ENCODE data around the gene NUP50. TPM values are rescaled to one million over a fixed set of nuclear protein-coding genes. Genes with fewer than 3 reads are reported as not detected.
A peak's percentile ranks its signal among the peaks of the same experiment; 100 is the strongest.

The NUP50 gene
- total and polyA plus RNA-seq, 2 donors (not counting 1 experiment from before 2014, with no cell fraction given), result 17.4 to 29.2 TPM

DNA sequence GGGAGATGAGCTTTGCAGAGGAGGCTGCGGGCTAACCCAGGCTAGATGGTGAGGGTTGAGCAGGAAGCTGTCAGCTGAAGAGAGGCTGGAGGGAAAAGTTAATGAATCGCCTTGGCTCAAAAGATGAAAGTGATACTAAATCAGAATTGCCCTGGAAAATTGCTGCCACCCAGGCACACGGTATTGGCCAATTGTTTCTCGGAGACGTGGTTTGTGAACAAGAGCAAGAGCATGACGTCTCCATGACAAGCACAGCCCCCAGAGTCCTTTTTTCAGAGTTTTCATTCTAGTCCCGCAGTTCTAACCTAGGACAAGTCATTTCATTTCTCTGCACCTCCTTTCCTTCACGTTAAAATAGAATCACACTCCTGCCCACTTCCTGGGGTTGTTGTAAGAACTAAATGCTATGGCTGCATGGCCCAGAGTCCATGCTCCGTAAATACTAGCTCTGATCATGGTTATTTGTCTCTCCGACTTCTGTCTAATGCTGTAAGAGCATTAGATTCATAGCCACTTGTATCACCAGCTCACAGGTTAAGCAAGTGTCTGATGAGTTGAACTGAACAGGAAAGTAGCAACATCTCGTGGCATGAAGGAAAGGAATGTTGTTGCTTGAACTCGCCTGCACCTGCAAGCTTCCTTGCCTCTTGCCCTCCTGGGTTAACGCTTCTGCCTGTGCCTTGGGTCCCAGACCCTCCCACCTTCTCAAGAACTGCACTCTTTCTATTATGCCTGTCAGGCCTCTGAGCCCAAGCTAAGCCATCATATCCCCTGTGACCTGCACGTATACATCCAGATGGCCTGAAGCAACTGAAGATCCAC lies 33.8 kb upstream of the NUP50 start:
- no peak overlapping the region for H2AFZ ChIP-seq (ENCODE audit: low read length)
- no peak overlapping the region for H3K4me2 ChIP-seq (ENCODE audit: extremely low read depth, insufficient read depth, low read length)
- H3K4me3 ChIP-seq (replicated peaks in 1 of 4; ENCODE audit: control extremely low read depth in 1 of 4, insufficient read depth in 1 of 4, low read depth in 3 of 4, low read length in 4 of 4), result no peak overlapping the region
- DNase-seq (ENCODE audit: low read depth in 2 of 2), result no peak
- no peaks in the 10 kb centered on the region for H4K20me1 ChIP-seq (ENCODE audit: control insufficient read depth, extremely low read depth, insufficient read depth, low read length)
- no peak overlapping the region for H3K27ac ChIP-seq (ENCODE audit: insufficient read depth, low read length)
- H3K4me1 ChIP-seq (ENCODE audit: control insufficient read depth, extremely low read depth, insufficient read depth, low read length), result no peaks in the 10 kb centered on the region
- peaks cover 6% of the 10 kb centered on the region for H3K36me3 ChIP-seq (ENCODE audit: control insufficient read depth, insufficient read depth, low read length)
- no peaks in the 10 kb centered on the region for H3K27me3 ChIP-seq (ENCODE audit: control insufficient read depth, insufficient read depth, low read length)
- H3K9me3 ChIP-seq (ENCODE audit: control insufficient read depth, insufficient read depth, low read depth, low read length), result no peaks in the 10 kb centered on the region
- no peaks in the 10 kb centered on the region for H3K79me2 ChIP-seq (ENCODE audit: control insufficient read depth, insufficient read depth, low read length)
- no peak for TF ChIP-seq EZH2 (IDR thresholded peaks at IDR 0.05; ENCODE audit: low read length, missing control alignments)
- TF ChIP-seq, protein P1, sequence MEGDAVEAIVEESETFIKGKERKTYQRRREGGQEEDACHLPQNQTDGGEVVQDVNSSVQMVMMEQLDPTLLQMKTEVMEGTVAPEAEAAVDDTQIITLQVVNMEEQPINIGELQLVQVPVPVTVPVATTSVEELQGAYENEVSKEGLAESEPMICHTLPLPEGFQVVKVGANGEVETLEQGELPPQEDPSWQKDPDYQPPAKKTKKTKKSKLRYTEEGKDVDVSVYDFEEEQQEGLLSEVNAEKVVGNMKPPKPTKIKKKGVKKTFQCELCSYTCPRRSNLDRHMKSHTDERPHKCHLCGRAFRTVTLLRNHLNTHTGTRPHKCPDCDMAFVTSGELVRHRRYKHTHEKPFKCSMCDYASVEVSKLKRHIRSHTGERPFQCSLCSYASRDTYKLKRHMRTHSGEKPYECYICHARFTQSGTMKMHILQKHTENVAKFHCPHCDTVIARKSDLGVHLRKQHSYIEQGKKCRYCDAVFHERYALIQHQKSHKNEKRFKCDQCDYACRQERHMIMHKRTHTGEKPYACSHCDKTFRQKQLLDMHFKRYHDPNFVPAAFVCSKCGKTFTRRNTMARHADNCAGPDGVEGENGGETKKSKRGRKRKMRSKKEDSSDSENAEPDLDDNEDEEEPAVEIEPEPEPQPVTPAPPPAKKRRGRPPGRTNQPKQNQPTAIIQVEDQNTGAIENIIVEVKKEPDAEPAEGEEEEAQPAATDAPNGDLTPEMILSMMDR (conservative IDR thresholded peaks at IDR 0.05 in 1 of 2, IDR thresholded peaks at IDR 0.05 in 1 of 2; ENCODE audit: low read depth in 1 of 2, low read length in 2 of 2), result no peak
- no peak overlapping the region for H3K9ac ChIP-seq (ENCODE audit: insufficient read depth, low read length)

DNA sequence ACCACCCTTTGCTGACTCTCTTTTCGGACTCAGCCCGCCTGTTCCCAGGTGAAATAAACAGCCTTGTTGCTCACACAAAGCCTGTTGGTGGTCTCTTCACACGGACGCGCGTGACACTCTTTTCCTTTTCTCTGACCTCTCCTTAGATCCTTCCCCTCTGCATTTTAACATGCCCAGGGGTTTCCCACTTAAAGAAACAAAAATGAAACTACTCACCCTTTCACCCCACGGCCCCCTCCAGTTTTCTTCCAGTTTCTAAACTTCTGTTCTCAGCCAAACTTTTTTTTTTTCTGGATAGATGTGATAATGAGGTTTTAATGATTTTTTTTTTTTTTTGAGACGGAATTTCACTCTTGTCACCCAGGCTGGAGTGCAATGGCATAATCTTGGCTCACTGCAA lies 32.8 kb upstream of the NUP50 start:
- TF ChIP-seq, protein P1 (conservative IDR thresholded peaks at IDR 0.05 in 1 of 2, IDR thresholded peaks at IDR 0.05 in 1 of 2; ENCODE audit: low read depth in 1 of 2, low read length in 2 of 2), result no peak
- Histone ChIP-seq H3K27ac (ENCODE audit: insufficient read depth, low read length) (no peak overlapping the region), H3K4me3 (replicated peaks in 1 of 4; ENCODE audit: control extremely low read depth in 1 of 4, insufficient read depth in 1 of 4, low read depth in 3 of 4, low read length in 4 of 4) (no peak overlapping the region), H3K9me3 (ENCODE audit: control insufficient read depth, insufficient read depth, low read depth, low read length) (no peaks in the 10 kb centered on the region), H4K20me1 (ENCODE audit: control insufficient read depth, extremely low read depth, insufficient read depth, low read length) (no peaks in the 10 kb centered on the region), H2AFZ (ENCODE audit: low read length) (no peak overlapping the region), H3K27me3 (ENCODE audit: control insufficient read depth, insufficient read depth, low read length) (no peaks in the 10 kb centered on the region), H3K9ac (ENCODE audit: insufficient read depth, low read length) (no peak overlapping the region), H3K4me2 (ENCODE audit: extremely low read depth, insufficient read depth, low read length) (no peak overlapping the region), H3K4me1 (ENCODE audit: control insufficient read depth, extremely low read depth, insufficient read depth, low read length) (no peaks in the 10 kb centered on the region), H3K36me3 (ENCODE audit: control insufficient read depth, insufficient read depth, low read length) (peaks cover 6% of the 10 kb centered on the region), H3K79me2 (ENCODE audit: control insufficient read depth, insufficient read depth, low read length) (no peaks in the 10 kb centered on the region)
- no peak for DNase-seq (ENCODE audit: low read depth in 2 of 2)

DNA sequence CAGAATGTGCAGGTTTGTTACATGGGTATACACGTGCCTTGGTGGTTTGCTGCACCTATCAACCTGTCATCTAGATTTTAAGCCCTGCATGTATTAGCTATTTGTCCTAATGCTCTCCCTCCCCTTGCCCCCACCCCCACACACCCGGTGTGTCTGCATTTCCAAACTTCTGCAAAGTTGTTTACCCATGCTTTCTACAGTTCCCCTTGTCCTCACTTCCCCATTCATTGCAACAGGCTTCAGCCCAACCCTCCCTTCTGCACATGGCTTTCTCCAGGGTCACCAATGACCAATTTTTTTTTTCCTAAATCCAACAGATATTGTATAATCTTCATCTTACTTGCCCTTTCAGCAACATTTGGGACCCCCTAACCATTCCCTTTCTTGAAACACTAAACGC lies 32.0 kb upstream of the NUP50 start:
- Histone ChIP-seq H3K4me3 (replicated peaks in 1 of 4; ENCODE audit: control extremely low read depth in 1 of 4, insufficient read depth in 1 of 4, low read depth in 3 of 4, low read length in 4 of 4) (no peak overlapping the region), H3K4me1 (ENCODE audit: control insufficient read depth, extremely low read depth, insufficient read depth, low read length) (no peaks in the 10 kb centered on the region), H3K36me3 (ENCODE audit: control insufficient read depth, insufficient read depth, low read length) (peaks cover 6% of the 10 kb centered on the region), H3K27ac (ENCODE audit: insufficient read depth, low read length) (no peak overlapping the region), H3K4me2 (ENCODE audit: extremely low read depth, insufficient read depth, low read length) (no peak overlapping the region), H3K9ac (ENCODE audit: insufficient read depth, low read length) (no peak overlapping the region), H4K20me1 (ENCODE audit: control insufficient read depth, extremely low read depth, insufficient read depth, low read length) (no peaks in the 10 kb centered on the region), H2AFZ (ENCODE audit: low read length) (no peak overlapping the region), H3K9me3 (ENCODE audit: control insufficient read depth, insufficient read depth, low read depth, low read length) (no peaks in the 10 kb centered on the region), H3K79me2 (ENCODE audit: control insufficient read depth, insufficient read depth, low read length) (no peaks in the 10 kb centered on the region), H3K27me3 (ENCODE audit: control insufficient read depth, insufficient read depth, low read length) (no peaks in the 10 kb centered on the region)
- DNase-seq (ENCODE audit: low read depth in 2 of 2), result peak in 1 of 2 donors; percentile 15
- TF ChIP-seq EZH2 (IDR thresholded peaks at IDR 0.05; ENCODE audit: low read length, missing control alignments), result no peak
- TF ChIP-seq, protein P1 (conservative IDR thresholded peaks at IDR 0.05 in 1 of 2, IDR thresholded peaks at IDR 0.05 in 1 of 2; ENCODE audit: low read depth in 1 of 2, low read length in 2 of 2), result no peak

Data from fibroblast of lung (primary cell).